Endothelial cell of umbilical vein (primary cell): ENCODE measurements around the gene PLEKHG2. TPM values are rescaled to one million over a fixed set of nuclear protein-coding genes. Genes with fewer than 3 reads are reported as not detected.
A peak's percentile ranks its signal among the peaks of the same experiment; 100 is the strongest.

Source experiments
- BruUV-seq: library from RNA; stranded (reverse); fragments of 400-500 nt; replicated peaks from 2 replicates; lab custom pipeline; 2021; lab: Mats Ljungman, UMichigan
- CTCF ChIA-PET: fragments of 300-600, 350-600 bp; sonication (Branson Sonifier 250); formaldehyde crosslinking; loops from one replicate; lab custom pipeline; 2021; ENCODE audit warnings: antibody characterized with exemption, inconsistent platforms; lab: Charles Lee
- POLR2A ChIA-PET: fragments of 300-600, 350-600 bp; sonication (Branson Sonifier 250); formaldehyde crosslinking; loops from one replicate; lab custom pipeline; 2021; ENCODE audit warnings: antibody characterized with exemption, inconsistent platforms; lab: Charles Lee
- DNase-seq: peaks from one replicate; pipeline ENCODE4 v3.0.0-alpha.2; 2011; ENCODE audit warnings: low read depth, low spot score
- FAIRE-seq: peaks from 2 replicates; lab custom pipeline; 2011; peaks lifted over from hg19 to GRCh38; lab: Jason Lieb, UNC
- H2AFZ ChIP-seq: 2 replicates; pipeline ENCODE4 v1.6.0; 2012; ENCODE audit warnings: low read depth, low read length, control low read depth, inconsistent platforms
- H3K27ac ChIP-seq: 2 replicates; pipeline ENCODE4 v1.5.1; 2011; ENCODE audit warnings: low read depth, mild to moderate bottlenecking, control low read depth, low read length, moderate library complexity; ENCODE audit not compliant: insufficient read depth
- H3K27me3 ChIP-seq, 2 experiments: 2 replicates each; pipeline versions ENCODE4 v1.6.0 to v1.6.1; 2011; ENCODE audit warnings: low read length in 2 of 2, mixed read lengths in 1 of 2; ENCODE audit not compliant: control insufficient read depth in 2 of 2, insufficient read depth in 2 of 2
- H3K36me3 ChIP-seq, 2 experiments: 2 replicates in 1 of 2; 3 replicates in 1 of 2; pipeline ENCODE4 v1.5.1; 2011; ENCODE audit warnings: low read length in 2 of 2, mild to moderate bottlenecking in 1 of 2, moderate library complexity in 1 of 2; ENCODE audit not compliant: control insufficient read depth in 2 of 2, insufficient read depth in 2 of 2; ENCODE audit errors: extremely low read depth in 1 of 2
- H3K4me1 ChIP-seq: 3 replicates; pipeline ENCODE4 v1.5.1; 2011; ENCODE audit warnings: mild to moderate bottlenecking, low read length; ENCODE audit not compliant: control insufficient read depth, insufficient read depth; ENCODE audit errors: extremely low read depth
- H3K4me2 ChIP-seq: 2 replicates; pipeline ENCODE4 v1.6.1; 2011; ENCODE audit warnings: low read length, control low read depth, mixed read lengths; ENCODE audit not compliant: insufficient read depth
- H3K4me3 ChIP-seq, 3 experiments: fragments of 200-600 bp in 1 of 3; sonication (generic), shearing (Covaris generic) in 1 of 3; replicated peaks in 1 of 3; 2 replicates each; pipeline ENCODE4 v1.5.1; 2011 to 2016; ENCODE audit warnings: control low read depth in 3 of 3, low read length in 3 of 3, mild to moderate bottlenecking in 2 of 3, inconsistent platforms in 1 of 3, low read depth in 1 of 3, moderate library complexity in 1 of 3; ENCODE audit not compliant: insufficient read depth in 1 of 3
- H3K79me2 ChIP-seq: 2 replicates; pipeline ENCODE4 v1.6.0; 2012; ENCODE audit warnings: low read length, inconsistent platforms; ENCODE audit not compliant: control insufficient read depth, insufficient read depth
- H3K9ac ChIP-seq: replicated peaks from 2 replicates; pipeline ENCODE3; 2011; ENCODE audit warnings: low read length, control low read depth; ENCODE audit not compliant: insufficient read depth; ENCODE audit errors: extremely low read depth
- H3K9me1 ChIP-seq: replicated peaks from 3 replicates; pipeline ENCODE4 v1.6.0; 2011; ENCODE audit warnings: mild to moderate bottlenecking, low read length; ENCODE audit not compliant: control insufficient read depth, insufficient read depth; ENCODE audit errors: extremely low read depth
- H3K9me3 ChIP-seq: replicated peaks from 2 replicates; pipeline ENCODE4 v1.5.1; 2012; ENCODE audit warnings: low read length, inconsistent platforms; ENCODE audit not compliant: control insufficient read depth, insufficient read depth
- H4K20me1 ChIP-seq: replicated peaks from 2 replicates; pipeline ENCODE3; 2011; ENCODE audit warnings: mild to moderate bottlenecking, low read length; ENCODE audit not compliant: control insufficient read depth, insufficient read depth; ENCODE audit errors: extremely low read depth
- FOS ChIP-seq: IDR thresholded peaks from 2 replicates; pipeline ENCODE4 v1.6.1; 2011; ENCODE audit warnings: mild to moderate bottlenecking, low read length, moderate library complexity, borderline replicate concordance; ENCODE audit not compliant: insufficient read depth
- GATA2 ChIP-seq: IDR thresholded peaks from 2 replicates; pipeline ENCODE4 v1.7.0; 2011; ENCODE audit warnings: low read depth, mild to moderate bottlenecking, moderate library complexity, mixed read lengths, low read length; ENCODE audit not compliant: insufficient read length, insufficient read depth
- JUN ChIP-seq: IDR thresholded peaks from 2 replicates; pipeline ENCODE4 v1.6.1; 2011; ENCODE audit warnings: borderline replicate concordance, low read depth; ENCODE audit not compliant: insufficient read length, insufficient read depth
- MAX ChIP-seq: IDR thresholded peaks from 2 replicates; pipeline ENCODE4 v1.6.1; 2011; ENCODE audit not compliant: insufficient read depth, insufficient read length
- MYC ChIP-seq: IDR thresholded peaks from one replicate; pipeline ENCODE4 v1.6.1; 2011; ENCODE audit warnings: mild to moderate bottlenecking, low read depth, low read length
- POLR2A ChIP-seq: IDR thresholded peaks from 2 replicates; pipeline ENCODE4 v1.6.1; 2012; ENCODE audit warnings: low read depth, mild to moderate bottlenecking, control low read depth, low read length
- POLR2AphosphoS5 ChIP-seq: IDR thresholded peaks from 2 replicates; pipeline ENCODE4 v1.6.1; 2012; ENCODE audit warnings: low read depth, mild to moderate bottlenecking, control low read depth, low read length, moderate library complexity; ENCODE audit not compliant: insufficient read depth
- dilution Hi-C: fragments of 300-500 bp; cut with MboI; formaldehyde crosslinking; loops from one replicate; pipeline ENCODE4 v1.15.0; 2019; ENCODE audit warnings: low sequenced_read_pairs; ENCODE audit not compliant: extremely low pct_ligation_motif_present
- intact Hi-C: fragments of 100-400 bp; cut with micrococcal nuclease; formaldehyde crosslinking; loops from one replicate; pipeline ENCODE4 v1.10.0; 2022
- polyA plus RNA-seq, 4 experiments: library from polyadenylated mRNA; depleted of rRNA in 3 of 4; stranded (reverse) in 3 of 4; unstranded in 1 of 4; fragments of >200 nt; gene quantifications; 2 replicates each; pipeline versions ENCODE4 v1.2.1 to v1.2.3, GENCODE V29; 2011 to 2012; ENCODE audit warnings: missing spikeins in 1 of 4
- total RNA-seq: library from RNA; stranded (reverse); gene quantifications from 2 replicates; pipeline ENCODE4 v1.2.3, GENCODE V29; 2021

PLEKHG2 gene
- total and polyA plus RNA-seq, 2 donors (not counting 3 experiments of a cell fraction or from before 2014, with no cell fraction given), result 44.7 to 74.1 TPM

- Histone ChIP-seq H4K20me1 (no peaks in the 10 kb centered on the region), H3K36me3 (peaks cover 6 to 9% of the 10 kb centered on the region in 2 experiments), H3K9me3 (no peaks in the 10 kb centered on the region), H3K27ac (peak within 1 kb of the TSS; percentile 94), H3K27me3 (no peaks in the 10 kb centered on the region), H3K4me2 (peak within 1 kb of the TSS; percentile 84), H3K9ac (peak within 1 kb of the TSS; percentile 99), H3K4me3 (peak within 1 kb of the TSS; percentile 85 to 98 (median 94)), H2AFZ (peak within 1 kb of the TSS; percentile 88), H3K4me1 (peaks cover 20% of the 10 kb centered on the region), H3K9me1 (no peaks in the 10 kb centered on the region), H3K79me2 (peaks cover 59% of the 10 kb centered on the region)
- TF ChIP-seq MYC (peak; percentile 78), FOS (no peak), GATA2 (no peak), POLR2A (peak; percentile 81), POLR2AphosphoS5 (peak; percentile 95), JUN (no peak), MAX (peak; percentile 67)
- TSS peak; percentile 35 for BruUV-seq
- DNase-seq, result peak; percentile 98
- ChIA-PET POLR2A (interaction anchor here (0.7 to 3.2 kb wide), 3 partner anchors 10 to 18 kb away, joined by 4 to 16 read pairs (median 4); partner anchors contain the start of gene RPS16), CTCF (interaction anchor here (0.6 to 1.2 kb wide), 2 partner anchors 23 to 31 kb away, joined by 4 read pairs; no protein-coding TSS in a partner anchor)
- FAIRE-seq, result peak; percentile 98
- dilution Hi-C loops, result no loop called here
- intact Hi-C loops, result loop anchor here (1.0 to 10.0 kb wide), 3 partner anchors 9 to 89 kb away; partner anchors contain the start of genes EID2B and TIMM50
Measured at GRCh38 chr19:39445196-39446111, 33.0 kb downstream of the PLEKHG2 start, which contains the start of gene SUPT5H. Gene SUPT5H (plus strand): TSS chr19:39445582. CDS start chr19:39445891, 309 bp downstream.
